Mucosa of descending colon (tissue), 3 donors: ENCODE data around the gene SULF2. TPM values are rescaled to one million over a fixed set of nuclear protein-coding genes. Genes with fewer than 3 reads are reported as not detected.

ENCODE experiments used
- ATAC-seq: fragments of 200-7000 bp; cut with Tn5 transposase; one replicate; pipeline ENCODE4 v1.9.1; 2020; ENCODE audit warnings: mild to moderate bottlenecking, moderate library complexity
- DNase-seq, 3 donors: peaks; one replicate each; pipeline ENCODE4 v3.0.0-alpha.2; 2020
- H3K36me3 ChIP-seq: fragments of 200-600 bp; one replicate; pipeline ENCODE4 v1.8.0; 2021; ENCODE audit warnings: low read depth, mild to moderate bottlenecking
- H3K4me1 ChIP-seq: fragments of 200-600 bp; one replicate; pipeline ENCODE4 v1.8.0; 2021; ENCODE audit warnings: low read depth, mild to moderate bottlenecking
- H3K4me3 ChIP-seq: fragments of 200-600 bp; one replicate; pipeline ENCODE4 v1.8.0; 2021; ENCODE audit warnings: mild to moderate bottlenecking
- H3K9me3 ChIP-seq: fragments of 200-600 bp; one replicate; pipeline ENCODE4 v1.8.0; 2021; ENCODE audit warnings: mild to moderate bottlenecking
- CTCF ChIP-seq: fragments of 200-600 bp; IDR thresholded peaks from one replicate; pipeline ENCODE4 v1.8.0; 2022; ENCODE audit warnings: antibody characterized with exemption, mild to moderate bottlenecking
- intact Hi-C, 2 donors: fragments of 100-400 bp; cut with DNase I in 1 of 2; cut with micrococcal nuclease in 1 of 2; formaldehyde crosslinking; loops; one replicate each; pipeline versions ENCODE4 v1.11.0 to v1.11.1; 2022; cut with DNase I, micrococcal nuclease
- total RNA-seq, 3 donors: library from RNA; stranded (reverse); fragmentation: NEBNext Ultra II Directional in 2 of 3; extraction: Animal tissue kit (Norgen Biotek cat#: 25700) in 2 of 3; gene quantifications; one replicate each; pipeline versions ENCODE4 v1.2.1 to v1.2.4, GENCODE V29; 2021 to 2023
- donor health status: DM: no; HTN: no; CAD: no; lungs with moderate emphysema.
- donor health status: DM: no; HTN: no; CAD: no.
- donor health status: DM: no; HTN: yes; CAD: no.

SULF2 gene
- total RNA-seq, 3 donors from 2014 or later: 102 to 181 (median 144) TPM

GRCh38 chr20:47775039-47775438 lies 10.2 kb downstream of the SULF2 start:
- H3K4me1 ChIP-seq: peaks cover 33% of the 10 kb centered on the region
- H3K9me3 ChIP-seq: no peaks in the 10 kb centered on the region
- DNase-seq (no peak), ATAC-seq (no peak)
- TF ChIP-seq CTCF: no peak
- no peaks in the 10 kb centered on the region for H3K36me3 ChIP-seq
- intact Hi-C loops: no loop called here
- no peak overlapping the region for H3K4me3 ChIP-seq

- Histone ChIP-seq H3K9me3 (no peaks in the 10 kb centered on the region), H3K36me3 (no peaks in the 10 kb centered on the region), H3K4me3 (no peak overlapping the region), H3K4me1 (peaks cover 33% of the 10 kb centered on the region)
- intact Hi-C loops: no loop called here
- ATAC-seq (peak; percentile 72), DNase-seq (peak; percentile 71 to 77 (median 71))
- TF ChIP-seq CTCF: no peak
These were observed 11.0 kb downstream of the SULF2 start for GRCh38 chr20:47774131-47774777.

DNA sequence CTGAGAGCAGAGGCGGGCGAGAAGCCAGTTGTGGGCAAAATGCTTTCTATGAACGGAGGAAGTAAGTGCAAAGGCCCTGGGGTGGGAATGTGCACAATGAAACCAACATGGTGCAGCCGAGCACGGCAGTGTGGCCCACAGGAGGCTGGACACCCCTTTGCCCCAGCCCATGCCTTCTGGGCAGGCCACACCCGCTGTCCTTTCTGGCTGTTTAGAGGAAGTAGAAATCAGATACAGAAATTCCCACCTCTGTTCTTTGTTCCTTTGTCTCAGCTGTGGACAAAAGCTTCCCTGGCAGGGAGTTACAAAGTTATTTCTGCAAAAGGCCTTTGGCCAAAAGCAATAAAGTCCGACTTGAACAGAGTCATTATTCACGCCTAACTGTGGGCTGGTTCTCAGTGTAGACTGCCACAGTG lies 11.9 kb downstream of the SULF2 start:
- Histone ChIP-seq H3K4me3 (no peak overlapping the region), H3K9me3 (no peaks in the 10 kb centered on the region), H3K4me1 (peaks cover 35% of the 10 kb centered on the region), H3K36me3 (no peaks in the 10 kb centered on the region)
- ATAC-seq: peak; percentile 82
- no peak for TF ChIP-seq CTCF
- intact Hi-C loops: loop anchor here in 1 of 2 donors (1.0 kb wide), 1 partner anchor 13 kb away; no protein-coding TSS in a partner anchor
- DNase-seq: peak; percentile 71 to 83 (median 71)

DNA sequence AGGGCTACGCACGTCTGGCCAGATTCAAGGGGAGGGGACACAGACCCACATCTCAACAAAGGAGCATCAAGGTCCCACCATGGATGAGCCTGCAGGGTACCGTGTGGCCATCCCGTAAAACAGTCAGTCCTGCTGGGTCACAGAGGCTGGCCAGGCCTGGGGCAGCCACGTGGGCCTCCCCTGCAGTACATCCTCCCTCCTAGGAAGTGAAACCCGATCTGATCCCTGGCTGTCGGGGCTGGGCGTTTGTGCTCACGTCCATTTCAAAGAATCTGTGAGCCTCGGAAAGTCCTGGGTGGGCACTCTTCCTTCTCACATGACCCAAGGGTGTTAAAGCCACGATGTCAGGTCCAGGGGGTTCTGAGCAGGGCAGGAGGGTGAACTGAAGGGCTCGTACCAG lies 14.3 kb downstream of the SULF2 start:
- intact Hi-C loops: no loop called here
- no peaks in the 10 kb centered on the region for H3K9me3 ChIP-seq
- H3K4me3 ChIP-seq: no peak overlapping the region
- H3K4me1 ChIP-seq: peaks cover 28% of the 10 kb centered on the region
- H3K36me3 ChIP-seq: no peaks in the 10 kb centered on the region
- ATAC-seq (no peak), DNase-seq (no peak)
- no peak for TF ChIP-seq CTCF

DNA sequence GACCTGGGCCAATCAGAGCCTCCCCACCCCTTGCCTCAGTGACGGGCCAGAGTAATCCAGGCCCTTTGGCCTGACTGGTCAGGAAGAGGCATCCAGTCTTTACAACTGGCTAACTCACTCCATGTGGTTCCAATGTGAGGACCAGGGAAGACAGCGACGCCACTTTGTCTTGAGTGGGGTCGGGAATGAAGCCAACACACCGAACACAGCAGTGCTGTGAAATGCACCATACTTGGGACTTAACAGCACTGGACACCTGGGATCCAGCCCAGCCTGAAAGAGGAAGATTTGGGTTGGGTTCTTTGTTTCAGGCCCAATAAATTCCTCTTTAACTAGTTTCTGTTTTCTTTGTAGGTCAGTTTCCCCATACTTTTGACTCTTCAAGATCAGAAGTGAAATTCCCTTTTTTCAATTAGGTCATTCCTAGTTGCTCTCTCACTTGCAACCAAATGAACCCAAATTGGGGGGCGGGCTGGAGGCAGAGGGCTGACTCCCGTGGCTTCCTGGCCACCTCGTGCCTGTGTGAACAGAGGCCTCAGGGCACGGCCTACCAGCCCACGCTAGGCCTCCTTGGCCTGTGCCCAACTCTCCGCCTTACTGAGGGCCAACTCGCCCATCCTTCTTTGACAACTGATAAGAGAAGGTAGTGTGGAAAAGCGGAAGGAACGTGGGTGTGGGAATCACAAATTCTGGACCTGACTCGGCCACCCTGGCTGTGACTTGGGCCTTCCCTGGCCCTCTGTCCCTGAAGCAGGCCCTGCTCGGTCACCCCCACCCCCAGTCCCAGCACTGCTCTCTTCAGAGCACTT lies 17.1 kb downstream of the SULF2 start:
- DNase-seq (peak; percentile 69 to 81 (median 78)), ATAC-seq (peak; percentile 81)
- H3K9me3 ChIP-seq: no peaks in the 10 kb centered on the region
- TF ChIP-seq CTCF: no peak
- H3K4me3 ChIP-seq: no peak overlapping the region
- H3K4me1 ChIP-seq: peaks cover 15% of the 10 kb centered on the region
- intact Hi-C loops: no loop called here
- no peaks in the 10 kb centered on the region for H3K36me3 ChIP-seq
